HEK293 (cell line): Measurements from ENCODE around the gene P2RY6.
A peak's percentile ranks its signal among the peaks of the same experiment; 100 is the strongest.

ENCODE experiments used
- EGR2 ChIP-seq: fragments of 450-650 bp; formaldehyde crosslinking; IDR thresholded peaks from 2 replicates; pipeline ENCODE4 v1.5.1; 2016; ENCODE audit warnings: low read depth, missing biosample characterization, missing genetic modification characterization
- FEZF1 ChIP-seq: fragments of 450-650 bp; formaldehyde crosslinking; IDR thresholded peaks from 2 replicates; pipeline ENCODE4 v1.5.1; 2016; ENCODE audit warnings: missing biosample characterization, missing genetic modification characterization
- HOXC10 ChIP-seq: sonication (generic); formaldehyde crosslinking; IDR thresholded peaks from 2 replicates; pipeline ENCODE4 v1.8.1; 2023; ENCODE audit warnings: mild to moderate bottlenecking, missing genetic modification reagents
- KLF1 ChIP-seq: fragments of 450-650 bp; formaldehyde crosslinking; IDR thresholded peaks from 2 replicates; pipeline ENCODE4 v1.5.1; 2016; ENCODE audit warnings: missing biosample characterization, missing genetic modification characterization
- SP2 ChIP-seq: fragments of 450-650 bp; formaldehyde crosslinking; IDR thresholded peaks from 2 replicates; pipeline ENCODE4 v1.5.1; 2016; ENCODE audit warnings: missing biosample characterization, missing genetic modification characterization
- YY1 ChIP-seq: fragments of 450-650 bp; formaldehyde crosslinking; IDR thresholded peaks from 2 replicates; pipeline ENCODE4 v1.5.1; 2018; ENCODE audit warnings: missing biosample characterization, missing genetic modification characterization
- ZBTB17 ChIP-seq: fragments of 450-650 bp; formaldehyde crosslinking; IDR thresholded peaks from 2 replicates; pipeline ENCODE4 v1.5.1; 2016; ENCODE audit warnings: missing biosample characterization, missing genetic modification characterization
- ZBTB48 ChIP-seq: fragments of 450-650 bp; formaldehyde crosslinking; IDR thresholded peaks from 2 replicates; pipeline ENCODE4 v1.5.1; 2016; ENCODE audit warnings: missing biosample characterization, missing genetic modification characterization
- ZEB2 ChIP-seq: fragments of 450-650 bp; formaldehyde crosslinking; IDR thresholded peaks from 2 replicates; pipeline ENCODE4 v1.5.1; 2016; ENCODE audit warnings: missing biosample characterization, missing genetic modification characterization
- ZFP3 ChIP-seq: fragments of 450-650 bp; formaldehyde crosslinking; IDR thresholded peaks from 2 replicates; pipeline ENCODE4 v1.5.1; 2016; ENCODE audit warnings: low read depth, missing biosample characterization, missing genetic modification characterization
- ZFP37 ChIP-seq: fragments of 450-650 bp; formaldehyde crosslinking; IDR thresholded peaks from 2 replicates; pipeline ENCODE4 v1.5.1; 2016; ENCODE audit warnings: missing biosample characterization, missing genetic modification characterization
- ZNF114 ChIP-seq: fragments of 450-650 bp; formaldehyde crosslinking; IDR thresholded peaks from 2 replicates; pipeline ENCODE4 v1.5.0; 2017; ENCODE audit warnings: missing biosample characterization, missing genetic modification characterization
- ZNF169 ChIP-seq: fragments of 450-650 bp; formaldehyde crosslinking; IDR thresholded peaks from 2 replicates; pipeline ENCODE4 v1.5.1; 2016; ENCODE audit warnings: missing biosample characterization, missing genetic modification characterization
- ZNF211 ChIP-seq: fragments of 450-650 bp; formaldehyde crosslinking; IDR thresholded peaks from 2 replicates; pipeline ENCODE4 v1.5.1; 2016; ENCODE audit warnings: low read depth, missing biosample characterization, missing genetic modification characterization
- ZNF335 ChIP-seq: fragments of 450-650 bp; formaldehyde crosslinking; conservative IDR thresholded peaks from 2 replicates; pipeline ENCODE4 v1.5.1; 2016; ENCODE audit warnings: missing biosample characterization, missing genetic modification characterization
- ZNF391 ChIP-seq: fragments of 450-650 bp; formaldehyde crosslinking; IDR thresholded peaks from 2 replicates; pipeline ENCODE4 v1.5.1; 2016; ENCODE audit warnings: low read depth, missing biosample characterization, missing genetic modification characterization, borderline replicate concordance
- ZNF426 ChIP-seq: fragments of 450-650 bp; formaldehyde crosslinking; IDR thresholded peaks from 2 replicates; pipeline ENCODE4 v1.5.1; 2017; ENCODE audit warnings: missing biosample characterization, missing genetic modification characterization, mild to moderate bottlenecking, inconsistent platforms, moderate library complexity
- ZNF433 ChIP-seq: fragments of 450-650 bp; formaldehyde crosslinking; IDR thresholded peaks from 2 replicates; pipeline ENCODE4 v1.5.1; 2016; ENCODE audit warnings: missing biosample characterization, missing genetic modification characterization, low read depth
- ZNF48 ChIP-seq: fragments of 450-650 bp; formaldehyde crosslinking; IDR thresholded peaks from 2 replicates; pipeline ENCODE4 v1.5.1; 2016; ENCODE audit warnings: missing biosample characterization, missing genetic modification characterization
- ZNF510 ChIP-seq: fragments of 450-650 bp; formaldehyde crosslinking; IDR thresholded peaks from 2 replicates; pipeline ENCODE4 v1.5.1; 2018; ENCODE audit warnings: mild to moderate bottlenecking, missing genetic modification characterization, missing biosample characterization; ENCODE audit not compliant: insufficient replicate concordance
- ZNF571 ChIP-seq: fragments of 450-650 bp; formaldehyde crosslinking; IDR thresholded peaks from 2 replicates; pipeline ENCODE4 v1.5.0; 2017; ENCODE audit warnings: missing biosample characterization, missing genetic modification characterization
- ZNF600 ChIP-seq: fragments of 450-650 bp; formaldehyde crosslinking; IDR thresholded peaks from 2 replicates; pipeline ENCODE4 v1.5.1; 2016; ENCODE audit warnings: missing biosample characterization, missing genetic modification characterization
- ZNF629 ChIP-seq: fragments of 450-650 bp; formaldehyde crosslinking; IDR thresholded peaks from 2 replicates; pipeline ENCODE4 v1.5.1; 2017; ENCODE audit warnings: missing biosample characterization, missing genetic modification characterization
- ZNF776 ChIP-seq: fragments of 450-650 bp; formaldehyde crosslinking; IDR thresholded peaks from 2 replicates; pipeline ENCODE4 v1.5.0; 2017; ENCODE audit warnings: missing biosample characterization, missing genetic modification characterization, borderline replicate concordance
- ZNF791 ChIP-seq: fragments of 450-650 bp; formaldehyde crosslinking; IDR thresholded peaks from 2 replicates; pipeline ENCODE4 v1.5.1; 2016; ENCODE audit warnings: missing biosample characterization, missing genetic modification characterization
- ZSCAN16 ChIP-seq: fragments of 450-650 bp; formaldehyde crosslinking; IDR thresholded peaks from 2 replicates; pipeline ENCODE4 v1.5.1; 2016; ENCODE audit warnings: missing biosample characterization, missing genetic modification characterization
- ZXDB ChIP-seq: fragments of 450-650 bp; formaldehyde crosslinking; IDR thresholded peaks from 2 replicates; pipeline ENCODE4 v1.5.1; 2016; ENCODE audit warnings: missing biosample characterization, missing genetic modification characterization
- TF ChIP-seq, protein P1 (sequence below): fragments of 450-650 bp; formaldehyde crosslinking; conservative IDR thresholded peaks from 2 replicates; pipeline ENCODE4 v1.5.1; 2016; ENCODE audit warnings: low read depth, missing biosample characterization, missing genetic modification characterization
- TF ChIP-seq, protein P2 (sequence below): fragments of 450-650 bp; formaldehyde crosslinking; IDR thresholded peaks from 2 replicates; pipeline ENCODE4 v1.5.1; 2016; ENCODE audit warnings: missing biosample characterization, missing genetic modification characterization
- TF ChIP-seq, protein P3 (sequence below): fragments of 450-650 bp; formaldehyde crosslinking; IDR thresholded peaks from 2 replicates; pipeline ENCODE4 v1.5.1; 2016; ENCODE audit warnings: missing biosample characterization, missing genetic modification characterization

Gene P2RY6

DNA sequence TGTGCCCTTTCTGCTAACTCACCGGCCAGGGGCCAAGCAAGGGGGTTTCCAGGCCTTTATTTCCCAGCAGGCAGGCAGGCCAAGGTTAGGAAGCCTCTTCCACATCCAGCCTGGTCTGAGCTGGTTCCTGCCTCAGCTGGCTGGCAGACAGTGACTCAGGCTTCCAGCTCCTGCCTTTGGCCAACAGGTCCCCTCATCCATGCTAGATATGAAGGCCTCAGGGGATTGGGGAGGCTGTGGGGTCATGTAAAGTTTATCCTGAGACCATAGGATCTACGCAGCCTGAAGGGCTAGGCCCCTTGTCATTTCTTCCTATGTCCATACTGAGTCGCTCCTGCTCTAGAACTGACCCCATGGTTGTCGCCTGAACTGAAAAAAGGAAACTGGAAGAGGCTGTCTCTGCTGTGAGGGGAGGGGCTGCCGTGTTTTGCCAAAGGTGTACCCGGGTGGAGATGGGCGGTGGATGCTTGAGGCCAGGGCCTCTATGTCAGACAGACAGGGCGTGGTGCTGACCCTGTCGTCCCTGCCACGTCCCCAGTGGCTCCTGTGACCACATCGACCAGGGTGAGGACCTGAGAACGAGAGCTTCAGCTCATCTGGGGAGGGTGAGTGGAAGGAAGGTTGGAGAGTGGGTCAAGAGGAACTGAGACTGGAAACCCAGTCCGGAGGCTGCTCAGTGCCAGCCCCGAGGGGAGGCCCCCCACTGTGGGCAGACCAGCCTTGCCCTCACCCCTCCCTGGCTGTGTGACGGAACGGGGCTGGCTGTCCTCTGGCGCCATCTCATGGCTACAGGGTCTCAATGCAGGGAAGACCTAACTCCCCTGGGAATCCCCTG, 17.0 kb downstream of the P2RY6 start (continued):
- TF ChIP-seq ZNF791 (tag by site-specific recombination) = no peak
- TF ChIP-seq, protein P1, sequence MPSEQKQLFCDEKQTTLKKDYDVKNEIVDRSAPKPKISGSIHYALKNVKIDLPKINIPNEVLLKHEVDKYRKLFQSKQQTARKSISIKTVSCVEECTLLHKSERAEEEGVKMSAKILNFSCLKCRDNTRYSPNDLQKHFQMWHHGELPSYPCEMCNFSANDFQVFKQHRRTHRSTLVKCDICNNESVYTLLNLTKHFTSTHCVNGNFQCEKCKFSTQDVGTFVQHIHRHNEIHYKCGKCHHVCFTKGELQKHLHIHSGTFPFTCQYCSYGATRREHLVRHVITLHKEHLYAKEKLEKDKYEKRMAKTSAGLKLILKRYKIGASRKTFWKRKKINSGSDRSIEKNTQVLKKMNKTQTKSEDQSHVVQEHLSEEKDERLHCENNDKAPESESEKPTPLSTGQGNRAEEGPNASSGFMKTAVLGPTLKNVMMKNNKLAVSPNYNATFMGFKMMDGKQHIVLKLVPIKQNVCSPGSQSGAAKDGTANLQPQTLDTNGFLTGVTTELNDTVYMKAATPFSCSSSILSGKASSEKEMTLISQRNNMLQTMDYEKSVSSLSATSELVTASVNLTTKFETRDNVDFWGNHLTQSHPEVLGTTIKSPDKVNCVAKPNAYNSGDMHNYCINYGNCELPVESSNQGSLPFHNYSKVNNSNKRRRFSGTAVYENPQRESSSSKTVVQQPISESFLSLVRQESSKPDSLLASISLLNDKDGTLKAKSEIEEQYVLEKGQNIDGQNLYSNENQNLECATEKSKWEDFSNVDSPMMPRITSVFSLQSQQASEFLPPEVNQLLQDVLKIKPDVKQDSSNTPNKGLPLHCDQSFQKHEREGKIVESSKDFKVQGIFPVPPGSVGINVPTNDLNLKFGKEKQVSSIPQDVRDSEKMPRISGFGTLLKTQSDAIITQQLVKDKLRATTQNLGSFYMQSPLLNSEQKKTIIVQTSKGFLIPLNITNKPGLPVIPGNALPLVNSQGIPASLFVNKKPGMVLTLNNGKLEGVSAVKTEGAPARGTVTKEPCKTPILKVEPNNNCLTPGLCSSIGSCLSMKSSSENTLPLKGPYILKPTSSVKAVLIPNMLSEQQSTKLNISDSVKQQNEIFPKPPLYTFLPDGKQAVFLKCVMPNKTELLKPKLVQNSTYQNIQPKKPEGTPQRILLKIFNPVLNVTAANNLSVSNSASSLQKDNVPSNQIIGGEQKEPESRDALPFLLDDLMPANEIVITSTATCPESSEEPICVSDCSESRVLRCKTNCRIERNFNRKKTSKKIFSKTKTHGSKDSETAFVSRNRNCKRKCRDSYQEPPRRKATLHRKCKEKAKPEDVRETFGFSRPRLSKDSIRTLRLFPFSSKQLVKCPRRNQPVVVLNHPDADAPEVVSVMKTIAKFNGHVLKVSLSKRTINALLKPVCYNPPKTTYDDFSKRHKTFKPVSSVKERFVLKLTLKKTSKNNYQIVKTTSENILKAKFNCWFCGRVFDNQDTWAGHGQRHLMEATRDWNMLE (tag by site-specific recombination) = no peak
- TF ChIP-seq ZNF600 (tag by site-specific recombination) = peak; percentile 65; the same call in 1 of the 2 replicates
- TF ChIP-seq ZNF391 (tag by site-specific recombination) = peak; percentile 39; the same call in 1 of the 2 replicates
- no peak for TF ChIP-seq ZFP3 (tag by site-specific recombination)
- no peak for TF ChIP-seq FEZF1 (tag by site-specific recombination)
- TF ChIP-seq ZEB2 (tag by site-specific recombination) = peak; percentile 38; the same call in 1 of the 2 replicates
- peak; percentile 32; the same call in 1 of the 2 replicates for TF ChIP-seq ZFP37 (tag by site-specific recombination)
- TF ChIP-seq ZNF48 = no peak
- TF ChIP-seq YY1 (tag by site-specific recombination) = no peak
- TF ChIP-seq ZNF510 = no peak
- no peak for TF ChIP-seq SP2 (tag by site-specific recombination)
- TF ChIP-seq ZNF433 (tag by site-specific recombination) = no peak
- TF ChIP-seq, protein P2, sequence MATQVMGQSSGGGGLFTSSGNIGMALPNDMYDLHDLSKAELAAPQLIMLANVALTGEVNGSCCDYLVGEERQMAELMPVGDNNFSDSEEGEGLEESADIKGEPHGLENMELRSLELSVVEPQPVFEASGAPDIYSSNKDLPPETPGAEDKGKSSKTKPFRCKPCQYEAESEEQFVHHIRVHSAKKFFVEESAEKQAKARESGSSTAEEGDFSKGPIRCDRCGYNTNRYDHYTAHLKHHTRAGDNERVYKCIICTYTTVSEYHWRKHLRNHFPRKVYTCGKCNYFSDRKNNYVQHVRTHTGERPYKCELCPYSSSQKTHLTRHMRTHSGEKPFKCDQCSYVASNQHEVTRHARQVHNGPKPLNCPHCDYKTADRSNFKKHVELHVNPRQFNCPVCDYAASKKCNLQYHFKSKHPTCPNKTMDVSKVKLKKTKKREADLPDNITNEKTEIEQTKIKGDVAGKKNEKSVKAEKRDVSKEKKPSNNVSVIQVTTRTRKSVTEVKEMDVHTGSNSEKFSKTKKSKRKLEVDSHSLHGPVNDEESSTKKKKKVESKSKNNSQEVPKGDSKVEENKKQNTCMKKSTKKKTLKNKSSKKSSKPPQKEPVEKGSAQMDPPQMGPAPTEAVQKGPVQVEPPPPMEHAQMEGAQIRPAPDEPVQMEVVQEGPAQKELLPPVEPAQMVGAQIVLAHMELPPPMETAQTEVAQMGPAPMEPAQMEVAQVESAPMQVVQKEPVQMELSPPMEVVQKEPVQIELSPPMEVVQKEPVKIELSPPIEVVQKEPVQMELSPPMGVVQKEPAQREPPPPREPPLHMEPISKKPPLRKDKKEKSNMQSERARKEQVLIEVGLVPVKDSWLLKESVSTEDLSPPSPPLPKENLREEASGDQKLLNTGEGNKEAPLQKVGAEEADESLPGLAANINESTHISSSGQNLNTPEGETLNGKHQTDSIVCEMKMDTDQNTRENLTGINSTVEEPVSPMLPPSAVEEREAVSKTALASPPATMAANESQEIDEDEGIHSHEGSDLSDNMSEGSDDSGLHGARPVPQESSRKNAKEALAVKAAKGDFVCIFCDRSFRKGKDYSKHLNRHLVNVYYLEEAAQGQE (tag by site-specific recombination) = no peak
- no peak for TF ChIP-seq ZSCAN16
- 0 out of 2 replicates have a peak, but pooled peaks have one; percentile 23 for TF ChIP-seq ZNF629 (tag by site-specific recombination)
- no peak for TF ChIP-seq EGR2 (tag by site-specific recombination)
- no peak for TF ChIP-seq ZXDB (tag by site-specific recombination)
- TF ChIP-seq ZBTB48 (tag by site-specific recombination) = no peak
- TF ChIP-seq KLF1 = peak; percentile 78
- no peak for TF ChIP-seq ZNF169 (tag by site-specific recombination)
- 0 out of 2 replicates have a peak, but pooled peaks have one; percentile 20 for TF ChIP-seq ZNF335 (tag by site-specific recombination)
- TF ChIP-seq ZNF211 (tag by site-specific recombination) = no peak
- no peak for TF ChIP-seq ZNF776 (tag by site-specific recombination)
- TF ChIP-seq ZBTB17 (tag by site-specific recombination) = 0 out of 2 replicates have a peak, but pooled peaks have one; percentile 35
- TF ChIP-seq ZNF426 = no peak
- TF ChIP-seq ZNF114 = no peak
- TF ChIP-seq ZNF571 (tag by site-specific recombination) = no peak
- TF ChIP-seq HOXC10 (CRISPR knock-in tag) = no peak
- TF ChIP-seq, protein P3, sequence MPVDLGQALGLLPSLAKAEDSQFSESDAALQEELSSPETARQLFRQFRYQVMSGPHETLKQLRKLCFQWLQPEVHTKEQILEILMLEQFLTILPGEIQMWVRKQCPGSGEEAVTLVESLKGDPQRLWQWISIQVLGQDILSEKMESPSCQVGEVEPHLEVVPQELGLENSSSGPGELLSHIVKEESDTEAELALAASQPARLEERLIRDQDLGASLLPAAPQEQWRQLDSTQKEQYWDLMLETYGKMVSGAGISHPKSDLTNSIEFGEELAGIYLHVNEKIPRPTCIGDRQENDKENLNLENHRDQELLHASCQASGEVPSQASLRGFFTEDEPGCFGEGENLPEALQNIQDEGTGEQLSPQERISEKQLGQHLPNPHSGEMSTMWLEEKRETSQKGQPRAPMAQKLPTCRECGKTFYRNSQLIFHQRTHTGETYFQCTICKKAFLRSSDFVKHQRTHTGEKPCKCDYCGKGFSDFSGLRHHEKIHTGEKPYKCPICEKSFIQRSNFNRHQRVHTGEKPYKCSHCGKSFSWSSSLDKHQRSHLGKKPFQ (tag by site-specific recombination) = no peak
